ENCODE results near the gene TRAPPC4. TPM values are rescaled to one million over a fixed set of nuclear protein-coding genes. Genes with fewer than 3 reads are reported as not detected.
A peak's percentile ranks its signal among the peaks of the same experiment; 100 is the strongest.
"Not testable (repeated sequence)": the region's sequence is repeated elsewhere in the genome, so short reads cannot be mapped to it uniquely, and the experiment has no call there.

TRAPPC4 gene
- total RNA-seq, 1 experiment from 2014 or later = 77.2 TPM

- in situ Hi-C loops (cut with HindIII; ENCODE audit: low pct_unique_long_range_greater_than_20kb, low sequenced_read_pairs) = no loop called here
- DNase-seq (ENCODE audit: low read depth) = no peak
Measured at GRCh38 chr11:119029069-119029339, 10.4 kb downstream of the TRAPPC4 start.

DNA sequence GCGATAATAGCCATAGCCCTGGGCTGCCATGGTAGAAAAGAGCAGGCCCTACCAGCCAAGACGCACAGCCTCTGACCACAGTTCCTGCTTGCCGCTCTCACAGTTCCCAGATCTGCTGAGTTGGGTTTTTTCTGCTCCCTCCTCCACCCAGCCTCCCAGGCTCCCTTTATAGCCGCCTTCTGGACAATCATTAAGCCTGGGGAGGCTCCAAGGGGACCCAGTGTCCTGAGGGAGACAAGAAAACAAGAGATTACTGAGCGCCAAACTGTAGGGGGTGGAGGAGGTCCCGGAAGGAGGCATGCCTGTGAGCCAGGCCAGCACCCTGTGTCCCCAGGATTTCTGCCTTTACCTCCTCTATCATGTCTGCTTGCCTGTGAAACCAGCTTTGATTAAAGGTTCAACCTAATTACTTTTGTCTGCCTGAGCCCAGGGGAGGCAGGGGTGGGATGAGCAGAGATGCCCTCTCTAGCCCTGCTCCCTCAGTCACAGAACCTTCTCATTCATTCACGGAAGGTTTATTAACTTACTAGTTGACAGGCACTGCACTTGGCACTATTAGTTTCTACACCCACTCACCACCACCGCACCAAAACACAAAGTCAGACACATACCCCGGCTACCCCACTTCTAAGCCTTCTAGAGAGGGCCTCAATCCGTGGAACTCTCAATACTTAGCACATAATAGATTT lies 10.9 kb downstream of the TRAPPC4 start:
- in situ Hi-C loops (cut with HindIII; ENCODE audit: low pct_unique_long_range_greater_than_20kb, low sequenced_read_pairs) = no loop called here
- DNase-seq (ENCODE audit: low read depth) = peak; percentile 81

GRCh38 chr11:119030029-119030328 lies 11.4 kb downstream of the TRAPPC4 start:
- in situ Hi-C loops (cut with HindIII; ENCODE audit: low pct_unique_long_range_greater_than_20kb, low sequenced_read_pairs) = no loop called here
- no peak for DNase-seq (ENCODE audit: low read depth)

DNA sequence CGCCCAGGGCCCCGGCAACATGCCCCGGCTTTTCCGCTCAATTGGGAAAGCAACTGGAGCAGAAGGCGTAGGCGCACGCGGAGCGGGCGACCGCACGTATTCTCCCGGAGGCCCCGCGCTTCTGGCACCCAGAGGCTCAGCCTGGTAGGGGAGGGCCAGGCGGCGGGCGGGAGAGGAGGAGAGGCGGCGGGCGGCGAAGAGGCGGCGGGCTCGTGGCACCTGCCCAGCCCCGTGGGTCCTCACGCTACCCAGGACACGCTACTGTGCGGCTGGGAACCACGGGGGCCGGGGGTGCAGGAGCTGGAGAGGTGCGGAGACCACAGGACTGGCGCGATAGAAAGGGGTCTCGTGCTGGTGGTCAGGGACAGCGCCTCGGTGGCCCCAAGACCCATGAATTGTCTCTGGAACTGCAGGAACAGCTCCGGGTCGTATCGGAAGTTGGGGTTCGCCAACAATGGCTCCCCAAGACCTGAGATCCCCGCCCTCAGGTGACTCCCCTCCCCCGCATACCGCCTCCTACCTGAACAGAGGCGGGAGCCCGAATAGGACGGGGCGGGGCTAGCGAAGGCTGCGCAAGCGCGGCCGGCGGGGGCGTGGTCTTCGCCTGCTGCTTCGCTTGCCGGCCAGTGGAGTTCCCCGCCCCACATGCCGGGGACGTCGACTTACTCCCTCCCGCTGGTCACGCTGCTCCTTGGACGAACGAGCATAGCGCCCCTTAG lies 11.9 kb downstream of the TRAPPC4 start, which contains the start of gene SLC37A4:
Gene SLC37A4 (minus strand): TSS at position 549 of the 719 bp plus-strand sequence.
- peak; percentile 86 for DNase-seq (ENCODE audit: low read depth)
- in situ Hi-C loops (cut with HindIII; ENCODE audit: low pct_unique_long_range_greater_than_20kb, low sequenced_read_pairs) = no loop called here

DNA sequence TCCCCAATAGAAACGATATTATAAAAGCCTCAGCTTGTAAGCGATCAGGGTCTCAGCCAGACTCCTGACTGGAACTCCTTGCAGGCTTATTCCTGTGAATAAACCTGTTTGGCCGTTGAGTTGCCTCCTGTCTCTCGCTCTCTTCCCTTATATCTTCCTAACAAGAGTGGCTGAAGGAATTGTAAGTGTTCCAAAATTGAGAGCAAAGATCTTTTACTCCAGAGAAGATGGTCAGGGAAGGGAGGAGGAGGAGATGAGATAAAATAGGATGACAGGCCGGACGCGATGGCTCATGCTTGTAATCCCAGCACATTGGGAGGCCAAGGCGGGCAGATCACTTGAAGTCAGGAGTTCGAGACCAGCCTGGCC lies 13.3 kb downstream of the TRAPPC4 start:
- no peak for DNase-seq (ENCODE audit: low read depth)

GRCh38 chr11:119033421-119033820 lies 14.9 kb downstream of the TRAPPC4 start:
- in situ Hi-C loops (cut with HindIII; ENCODE audit: low pct_unique_long_range_greater_than_20kb, low sequenced_read_pairs); DNase-seq (ENCODE audit: low read depth): not testable (repeated sequence)

More for the DNA sequence above, 13.3 kb downstream of the TRAPPC4 start:
- in situ Hi-C loops (cut with HindIII; ENCODE audit: low pct_unique_long_range_greater_than_20kb, low sequenced_read_pairs) = no loop called here

- no peak for DNase-seq (ENCODE audit: low read depth)
- in situ Hi-C loops (cut with HindIII; ENCODE audit: low pct_unique_long_range_greater_than_20kb, low sequenced_read_pairs) = no loop called here
Measured at GRCh38 chr11:119034813-119035212, 16.2 kb downstream of the TRAPPC4 start.

- in situ Hi-C loops (cut with HindIII; ENCODE audit: low pct_unique_long_range_greater_than_20kb, low sequenced_read_pairs) = no loop called here
- DNase-seq (ENCODE audit: low read depth) = no peak
Measured at GRCh38 chr11:119038884-119039283, 20.3 kb downstream of the TRAPPC4 start.

DNA sequence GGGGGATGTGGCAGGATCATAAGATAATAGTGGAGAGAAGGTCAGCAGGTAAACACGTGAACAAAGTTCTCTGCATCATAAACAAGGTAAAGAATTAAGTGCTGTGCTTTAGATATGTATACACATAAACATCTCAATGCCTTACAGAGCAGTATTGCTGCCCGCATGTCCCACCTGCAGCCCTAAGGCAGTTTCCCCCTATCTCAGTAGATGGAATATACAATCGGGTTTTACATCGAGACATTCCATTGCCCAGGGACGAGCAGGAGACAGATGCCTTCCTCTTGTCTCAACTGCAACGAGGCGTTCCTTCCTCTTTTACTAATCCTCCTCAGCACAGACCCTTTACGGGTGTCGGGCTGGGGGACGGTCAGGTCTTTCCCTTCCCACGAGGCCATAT lies 20.9 kb downstream of the TRAPPC4 start:
- in situ Hi-C loops (cut with HindIII; ENCODE audit: low pct_unique_long_range_greater_than_20kb, low sequenced_read_pairs); DNase-seq (ENCODE audit: low read depth): not testable (repeated sequence)

- no peak for DNase-seq (ENCODE audit: low read depth)
- in situ Hi-C loops (cut with HindIII; ENCODE audit: low pct_unique_long_range_greater_than_20kb, low sequenced_read_pairs) = no loop called here
Measured at GRCh38 chr11:119041821-119042514, 23.4 kb downstream of the TRAPPC4 start.

DNA sequence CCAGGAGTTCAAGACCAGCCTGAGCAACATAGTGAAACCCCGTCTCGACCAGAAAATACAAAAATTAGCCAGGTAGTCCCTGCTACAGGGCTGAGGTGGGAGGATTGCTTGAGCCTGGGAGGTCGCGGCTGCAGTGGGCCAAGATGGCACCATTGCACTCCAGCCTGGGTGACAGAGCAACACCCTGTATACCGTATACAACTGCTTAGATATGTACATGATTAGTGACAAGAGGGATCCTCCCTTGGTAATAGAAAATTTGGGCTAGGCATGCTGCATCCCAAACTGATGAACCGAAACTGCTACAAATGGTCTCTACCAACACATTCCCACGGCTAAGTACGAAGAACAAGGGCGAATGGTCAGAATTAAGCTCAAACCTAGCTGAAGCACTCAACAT lies 24.4 kb downstream of the TRAPPC4 start:
- in situ Hi-C loops (cut with HindIII; ENCODE audit: low pct_unique_long_range_greater_than_20kb, low sequenced_read_pairs) = no loop called here
- DNase-seq (ENCODE audit: low read depth) = no peak

DNA sequence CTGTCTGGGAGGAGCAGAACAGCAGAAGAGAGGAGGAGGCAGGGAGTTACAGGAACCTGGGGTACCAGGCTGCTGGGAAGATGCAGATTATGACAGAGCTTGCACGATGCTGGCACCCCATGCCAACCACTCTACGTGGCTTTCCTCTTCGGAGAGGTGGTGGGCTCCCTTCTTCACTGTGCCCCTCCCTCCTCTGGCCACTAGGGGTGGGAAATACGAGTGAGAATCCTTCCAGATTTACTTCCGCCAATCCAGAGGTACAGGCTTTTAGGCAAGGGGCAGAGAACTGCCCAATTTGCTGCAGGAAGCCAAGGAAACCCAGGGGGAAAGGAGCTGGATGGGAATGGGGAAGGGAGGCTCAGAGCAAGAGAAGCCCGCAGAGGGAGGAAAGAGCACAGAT lies 26.1 kb downstream of the TRAPPC4 start:
- no peak for DNase-seq (ENCODE audit: low read depth)
- in situ Hi-C loops (cut with HindIII; ENCODE audit: low pct_unique_long_range_greater_than_20kb, low sequenced_read_pairs) = no loop called here

- in situ Hi-C loops (cut with HindIII; ENCODE audit: low pct_unique_long_range_greater_than_20kb, low sequenced_read_pairs) = no loop called here
- no peak for DNase-seq (ENCODE audit: low read depth)
Measured at GRCh38 chr11:119046489-119046888, 27.9 kb downstream of the TRAPPC4 start.

DNA sequence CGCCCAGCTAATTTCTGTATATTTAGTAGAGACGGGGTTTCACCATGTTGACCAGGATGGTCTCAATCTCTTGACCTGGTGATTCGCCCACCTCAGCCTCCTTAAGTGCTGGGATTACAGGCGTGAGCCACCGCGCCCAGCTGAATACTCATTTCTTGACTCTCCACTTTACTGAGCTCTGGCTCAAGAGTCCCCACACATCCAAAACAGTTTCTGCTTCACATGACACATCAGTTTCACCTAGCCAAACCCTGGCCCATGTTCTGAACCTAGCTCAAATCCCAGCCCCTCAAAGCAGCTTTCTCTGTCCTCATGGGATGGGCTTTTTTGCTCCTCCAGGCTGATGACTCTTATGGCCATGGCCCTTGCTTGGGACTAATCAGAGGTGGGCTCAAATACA lies 28.6 kb downstream of the TRAPPC4 start:
- DNase-seq (ENCODE audit: low read depth) = no peak
- in situ Hi-C loops (cut with HindIII; ENCODE audit: low pct_unique_long_range_greater_than_20kb, low sequenced_read_pairs) = no loop called here

GRCh38 chr11:119048644-119049043 lies 30.1 kb downstream of the TRAPPC4 start:
- no peak for DNase-seq (ENCODE audit: low read depth)
- in situ Hi-C loops (cut with HindIII; ENCODE audit: low pct_unique_long_range_greater_than_20kb, low sequenced_read_pairs) = no loop called here

- DNase-seq (ENCODE audit: low read depth) = no peak
- in situ Hi-C loops (cut with HindIII; ENCODE audit: low pct_unique_long_range_greater_than_20kb, low sequenced_read_pairs) = no loop called here
Measured at GRCh38 chr11:119049081-119049480, 30.5 kb downstream of the TRAPPC4 start.

- in situ Hi-C loops (cut with HindIII; ENCODE audit: low pct_unique_long_range_greater_than_20kb, low sequenced_read_pairs) = no loop called here
Measured at GRCh38 chr11:119051440-119052162, 33.0 kb downstream of the TRAPPC4 start.

DNA sequence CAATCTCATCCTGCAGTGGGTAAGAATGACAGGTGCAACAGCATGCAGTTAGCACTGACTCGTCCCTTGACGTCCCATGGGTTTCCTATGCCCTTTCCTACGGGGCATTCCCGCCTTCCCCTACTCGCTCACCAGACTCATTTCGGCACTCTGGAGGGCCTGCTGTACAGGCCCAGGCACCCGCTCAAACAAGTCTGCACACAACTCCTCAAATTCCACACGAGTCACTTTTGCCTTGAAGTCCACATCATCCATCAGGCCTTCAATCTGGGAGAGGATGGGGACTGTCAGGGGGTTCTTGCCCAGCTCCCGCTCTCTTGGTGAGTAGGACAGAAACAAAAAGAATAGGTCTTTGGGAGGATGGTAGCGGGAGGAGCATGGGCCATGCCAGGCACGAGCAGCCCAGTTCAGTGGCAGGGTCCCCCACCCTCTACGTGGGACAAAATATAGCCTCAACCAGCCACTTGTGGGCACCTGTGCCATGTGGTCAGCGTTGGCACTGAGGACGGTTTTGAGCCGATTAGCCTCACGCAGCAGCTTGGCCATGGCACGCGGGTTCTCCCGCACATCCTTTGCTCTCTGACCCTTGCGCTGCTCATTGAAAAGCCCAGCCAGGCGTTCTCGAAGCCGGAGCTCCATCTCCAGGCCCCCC lies 33.7 kb downstream of the TRAPPC4 start:
- in situ Hi-C loops (cut with HindIII; ENCODE audit: low pct_unique_long_range_greater_than_20kb, low sequenced_read_pairs) = no loop called here

More at GRCh38 chr11:119051440-119052162, 33.0 kb downstream of the TRAPPC4 start:
- no peak for DNase-seq (ENCODE audit: low read depth)

More for the DNA sequence above, 33.7 kb downstream of the TRAPPC4 start:
- no peak for DNase-seq (ENCODE audit: low read depth)

Data from Caki2 (cell line).